OCI-LY7 (cell line): ENCODE data around the gene HOGA1. TPM values are rescaled to one million over a fixed set of nuclear protein-coding genes. Genes with fewer than 3 reads are reported as not detected.

ENCODE experiments used
- BruUV-seq: library from RNA; stranded (reverse); fragments of 400-500 nt; replicated peaks from 2 replicates; lab custom pipeline; 2021; lab: Mats Ljungman, UMichigan
- CTCF ChIA-PET: fragments of 300-600 bp; sonication (Branson Sonifier 250); formaldehyde crosslinking; loops from one replicate; lab custom pipeline; 2022; ENCODE audit warnings: antibody characterized with exemption; ENCODE audit not compliant: unreplicated experiment; lab: Charles Lee
- POLR2A ChIA-PET: fragments of 300-600 bp; sonication (Branson Sonifier 250); formaldehyde crosslinking; loops from one replicate; lab custom pipeline; 2022; ENCODE audit warnings: antibody characterized with exemption; lab: Charles Lee
- DNase-seq: peaks from one replicate; pipeline ENCODE4 v3.0.0-alpha.2; 2015; ENCODE audit warnings: low spot score
- H2AFZ ChIP-seq: fragments of 200-600 bp; sonication (generic), shearing (Covaris generic); 2 replicates; pipeline ENCODE4 v1.6.1; 2014; ENCODE audit warnings: mild to moderate bottlenecking, antibody characterized with exemption, low read length, moderate library complexity
- H3K27ac ChIP-seq: fragments of 200-600 bp; sonication (generic); 2 replicates; pipeline ENCODE4 v1.5.1; 2014; ENCODE audit warnings: mixed run types, low read depth, mild to moderate bottlenecking, moderate library complexity, low read length, inconsistent platforms; ENCODE audit not compliant: poor library complexity, severe bottlenecking
- H3K36me3 ChIP-seq: fragments of 200-600 bp; sonication (generic); 2 replicates; pipeline ENCODE4 v1.6.1; 2014; ENCODE audit warnings: mild to moderate bottlenecking, antibody characterized with exemption, low read length, moderate library complexity, mixed read lengths; ENCODE audit not compliant: insufficient read depth
- H3K4me1 ChIP-seq: fragments of 200-600 bp; sonication (generic); 2 replicates; pipeline ENCODE4 v1.5.1; 2014; ENCODE audit warnings: mild to moderate bottlenecking, low read length; ENCODE audit not compliant: insufficient read depth, poor library complexity, severe bottlenecking
- H3K4me2 ChIP-seq: fragments of 200-600 bp; sonication (generic); 2 replicates; pipeline ENCODE4 v1.6.1; 2014; ENCODE audit warnings: mild to moderate bottlenecking, low read length
- H3K4me3 ChIP-seq: fragments of 200-600 bp; sonication (generic); 2 replicates; pipeline ENCODE4 v1.5.1; 2014; ENCODE audit warnings: mild to moderate bottlenecking, low read depth, low read length; ENCODE audit not compliant: poor library complexity, severe bottlenecking
- H3K79me2 ChIP-seq: fragments of 200-600 bp; sonication (generic); 2 replicates; pipeline ENCODE4 v1.6.1; 2016; ENCODE audit warnings: low read depth, mild to moderate bottlenecking, low read length, moderate library complexity, mixed read lengths; ENCODE audit not compliant: insufficient read depth
- H3K9me2 ChIP-seq: fragments of 200-600 bp; sonication (generic); 2 replicates; pipeline ENCODE4 v1.6.1; 2016; ENCODE audit warnings: mild to moderate bottlenecking, low read length, mixed read lengths; ENCODE audit not compliant: insufficient read depth
- H3K9me3 ChIP-seq: fragments of 200-600 bp; sonication (generic); 2 replicates; pipeline ENCODE4 v1.6.1; 2014; ENCODE audit warnings: mild to moderate bottlenecking, mixed run types, low read length, mixed read lengths
- H4K20me1 ChIP-seq: fragments of 200-600 bp; sonication (generic); 2 replicates; pipeline ENCODE4 v1.6.1; 2014; ENCODE audit warnings: mild to moderate bottlenecking, antibody characterized with exemption, low read length, moderate library complexity, mixed read lengths; ENCODE audit not compliant: insufficient read depth
- EZH2phosphoT487 ChIP-seq: fragments of 200-600 bp; sonication (generic); IDR thresholded peaks from 2 replicates; pipeline ENCODE4 v1.6.1; 2018; ENCODE audit warnings: low read depth, borderline replicate concordance, mild to moderate bottlenecking, mixed run types, antibody characterized with exemption, low read length, moderate library complexity, mixed read lengths
- intact Hi-C: fragments of 100-400 bp; cut with micrococcal nuclease; formaldehyde crosslinking; loops from one replicate; pipeline ENCODE4 v1.10.0; 2022; ENCODE audit not compliant: unreplicated experiment
- total RNA-seq, 2 experiments: library from RNA; depleted of rRNA in 1 of 2; stranded (reverse); fragments of >200 nt in 1 of 2; shearing (Covaris generic) in 1 of 2; gene quantifications; 2 replicates each; pipeline ENCODE4 v1.2.3, GENCODE V29; 2014 to 2022
- TF ChIP-seq, protein P1 (sequence below): fragments of 200-600 bp; sonication (generic); conservative IDR thresholded peaks from 2 replicates; pipeline ENCODE4 v1.5.1; 2014; ENCODE audit warnings: mild to moderate bottlenecking, antibody characterized with exemption, low read length, moderate library complexity, mixed read lengths

Gene HOGA1
- total RNA-seq, 2 experiments from 2014 or later, result 0.25 TPM; not detected in 1

- DNase-seq, result no peak
- ChIA-PET POLR2A (no interaction called here), CTCF (interaction anchor here (0.6 kb wide), 1 partner anchor 289 kb away, joined by 3 read pairs; no protein-coding TSS in a partner anchor)
- BruUV-seq, result no TSS peak
- TF ChIP-seq, protein P1, sequence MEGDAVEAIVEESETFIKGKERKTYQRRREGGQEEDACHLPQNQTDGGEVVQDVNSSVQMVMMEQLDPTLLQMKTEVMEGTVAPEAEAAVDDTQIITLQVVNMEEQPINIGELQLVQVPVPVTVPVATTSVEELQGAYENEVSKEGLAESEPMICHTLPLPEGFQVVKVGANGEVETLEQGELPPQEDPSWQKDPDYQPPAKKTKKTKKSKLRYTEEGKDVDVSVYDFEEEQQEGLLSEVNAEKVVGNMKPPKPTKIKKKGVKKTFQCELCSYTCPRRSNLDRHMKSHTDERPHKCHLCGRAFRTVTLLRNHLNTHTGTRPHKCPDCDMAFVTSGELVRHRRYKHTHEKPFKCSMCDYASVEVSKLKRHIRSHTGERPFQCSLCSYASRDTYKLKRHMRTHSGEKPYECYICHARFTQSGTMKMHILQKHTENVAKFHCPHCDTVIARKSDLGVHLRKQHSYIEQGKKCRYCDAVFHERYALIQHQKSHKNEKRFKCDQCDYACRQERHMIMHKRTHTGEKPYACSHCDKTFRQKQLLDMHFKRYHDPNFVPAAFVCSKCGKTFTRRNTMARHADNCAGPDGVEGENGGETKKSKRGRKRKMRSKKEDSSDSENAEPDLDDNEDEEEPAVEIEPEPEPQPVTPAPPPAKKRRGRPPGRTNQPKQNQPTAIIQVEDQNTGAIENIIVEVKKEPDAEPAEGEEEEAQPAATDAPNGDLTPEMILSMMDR, result no peak
- no peak for TF ChIP-seq EZH2phosphoT487
- Histone ChIP-seq H3K36me3 (no peaks in the 10 kb centered on the region), H3K9me3 (no peaks in the 10 kb centered on the region), H3K9me2 (no peaks in the 10 kb centered on the region), H3K4me2 (no peak overlapping the region), H3K4me3 (no peak overlapping the region), H4K20me1 (no peaks in the 10 kb centered on the region), H2AFZ (no peak overlapping the region), H3K79me2 (no peaks in the 10 kb centered on the region), H3K27ac (no peak overlapping the region), H3K4me1 (no peaks in the 10 kb centered on the region)
- intact Hi-C loops, result no loop called here
These were observed 3.5 kb upstream of the HOGA1 start for GRCh38 chr10:97580421-97581367.

DNA sequence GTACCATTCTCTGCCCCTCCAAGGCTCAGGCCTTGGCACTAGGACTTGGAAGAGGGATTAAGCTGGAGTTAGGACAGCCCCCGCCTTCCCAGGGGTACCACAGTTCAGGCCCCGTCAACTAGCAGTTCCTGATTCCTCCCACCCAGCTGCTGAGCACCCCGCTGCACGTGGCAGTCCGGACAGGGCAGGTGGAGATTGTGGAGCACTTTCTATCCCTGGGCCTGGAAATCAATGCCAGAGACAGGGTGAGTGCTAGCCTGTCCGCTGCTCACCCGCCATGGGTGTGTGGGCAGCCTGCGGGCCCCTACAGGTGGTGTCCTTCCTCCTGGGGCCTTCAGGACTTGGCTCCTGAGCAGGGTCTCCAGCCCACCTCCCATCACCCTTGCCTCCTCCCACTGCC is 2.0 kb upstream of the HOGA1 start:
- Histone ChIP-seq H3K36me3 (no peaks in the 10 kb centered on the region), H2AFZ (no peak overlapping the region), H3K4me1 (no peaks in the 10 kb centered on the region), H3K9me2 (no peaks in the 10 kb centered on the region), H3K79me2 (no peaks in the 10 kb centered on the region), H3K4me2 (no peak overlapping the region), H3K4me3 (no peak overlapping the region), H4K20me1 (no peaks in the 10 kb centered on the region), H3K9me3 (no peaks in the 10 kb centered on the region), H3K27ac (no peak overlapping the region)
- BruUV-seq, result no TSS peak
- ChIA-PET CTCF (interaction anchor here (0.7 kb wide), 1 partner anchor 10 kb away, joined by 3 read pairs; no protein-coding TSS in a partner anchor), POLR2A (interaction anchor here (0.6 to 1.1 kb wide), 3 partner anchors 23 to 396 kb away, joined by 3 to 4 read pairs (median 3); no protein-coding TSS in a partner anchor)
- no peak for TF ChIP-seq EZH2phosphoT487
- TF ChIP-seq, protein P1, result no peak
- no peak for DNase-seq
- intact Hi-C loops, result no loop called here

DNA sequence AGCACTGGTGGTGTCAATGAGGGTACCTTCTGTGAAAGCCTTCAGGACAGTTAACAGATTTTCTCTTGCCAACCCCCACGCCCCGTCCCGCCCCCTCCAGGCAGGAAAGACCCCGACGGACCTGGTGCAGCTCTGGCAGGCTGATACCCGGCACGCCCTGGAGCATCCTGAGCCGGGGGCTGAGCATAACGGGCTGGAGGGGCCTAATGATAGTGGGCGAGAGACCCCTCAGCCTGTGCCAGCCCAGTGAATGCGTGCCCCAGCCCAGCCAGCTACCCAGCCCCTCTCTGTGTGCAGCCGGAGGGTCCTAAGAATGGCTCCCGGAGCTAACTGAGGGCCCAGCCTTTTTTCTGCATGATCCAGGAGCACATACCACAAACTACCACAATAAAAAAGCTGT is 713 bp upstream of the HOGA1 start:
- ChIA-PET POLR2A (no interaction called here), CTCF (no interaction called here)
- intact Hi-C loops, result no loop called here
- no peaks in the 10 kb centered on the region for H3K4me1 ChIP-seq
- no peak overlapping the region for H2AFZ ChIP-seq
- no peaks in the 10 kb centered on the region for H3K9me2 ChIP-seq
- no peak for DNase-seq
- no peak overlapping the region for H3K4me2 ChIP-seq
- no peaks in the 10 kb centered on the region for H4K20me1 ChIP-seq
- BruUV-seq, result no TSS peak
- TF ChIP-seq EZH2phosphoT487, result no peak
- TF ChIP-seq, protein P1, result no peak
- no peaks in the 10 kb centered on the region for H3K79me2 ChIP-seq
- H3K36me3 ChIP-seq, result no peaks in the 10 kb centered on the region
- H3K9me3 ChIP-seq, result no peaks in the 10 kb centered on the region
- H3K4me3 ChIP-seq, result no peak overlapping the region
- H3K27ac ChIP-seq, result no peak overlapping the region
